ENCODE results near the gene GOLGA8R.
"Not testable (repeated sequence)": the region's sequence is repeated elsewhere in the genome, so short reads cannot be mapped to it uniquely, and the experiment has no call there.

DNA sequence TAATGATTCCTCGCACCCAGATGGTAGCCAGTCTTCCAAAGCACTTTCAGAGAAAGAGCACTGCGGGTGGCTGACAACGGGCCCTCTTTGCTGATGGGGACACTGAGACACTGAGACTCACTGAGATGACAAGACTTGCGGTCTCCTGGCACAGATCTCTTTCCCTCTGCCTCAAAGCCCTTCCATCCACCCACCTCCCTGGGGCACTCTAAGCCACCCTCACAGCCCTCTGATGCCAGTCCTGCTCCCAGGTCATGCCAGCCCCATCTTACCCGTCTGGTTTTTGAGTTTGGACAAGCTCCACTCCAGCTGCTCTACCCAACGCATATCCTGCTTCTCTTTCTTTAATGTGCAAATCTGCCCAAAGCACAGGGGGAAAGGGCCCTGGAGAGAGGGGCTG lies 6.4 kb downstream of the GOLGA8R start:
- TF ChIP-seq, protein P1, sequence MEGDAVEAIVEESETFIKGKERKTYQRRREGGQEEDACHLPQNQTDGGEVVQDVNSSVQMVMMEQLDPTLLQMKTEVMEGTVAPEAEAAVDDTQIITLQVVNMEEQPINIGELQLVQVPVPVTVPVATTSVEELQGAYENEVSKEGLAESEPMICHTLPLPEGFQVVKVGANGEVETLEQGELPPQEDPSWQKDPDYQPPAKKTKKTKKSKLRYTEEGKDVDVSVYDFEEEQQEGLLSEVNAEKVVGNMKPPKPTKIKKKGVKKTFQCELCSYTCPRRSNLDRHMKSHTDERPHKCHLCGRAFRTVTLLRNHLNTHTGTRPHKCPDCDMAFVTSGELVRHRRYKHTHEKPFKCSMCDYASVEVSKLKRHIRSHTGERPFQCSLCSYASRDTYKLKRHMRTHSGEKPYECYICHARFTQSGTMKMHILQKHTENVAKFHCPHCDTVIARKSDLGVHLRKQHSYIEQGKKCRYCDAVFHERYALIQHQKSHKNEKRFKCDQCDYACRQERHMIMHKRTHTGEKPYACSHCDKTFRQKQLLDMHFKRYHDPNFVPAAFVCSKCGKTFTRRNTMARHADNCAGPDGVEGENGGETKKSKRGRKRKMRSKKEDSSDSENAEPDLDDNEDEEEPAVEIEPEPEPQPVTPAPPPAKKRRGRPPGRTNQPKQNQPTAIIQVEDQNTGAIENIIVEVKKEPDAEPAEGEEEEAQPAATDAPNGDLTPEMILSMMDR (IDR thresholded peaks at IDR 0.05) = not testable (repeated sequence)
- TF ChIP-seq ZFX (IDR thresholded peaks at IDR 0.05; ENCODE audit: borderline replicate concordance) = not testable (repeated sequence)
